ENCODE data around the gene TLCD5.

The TLCD5 gene

DNA sequence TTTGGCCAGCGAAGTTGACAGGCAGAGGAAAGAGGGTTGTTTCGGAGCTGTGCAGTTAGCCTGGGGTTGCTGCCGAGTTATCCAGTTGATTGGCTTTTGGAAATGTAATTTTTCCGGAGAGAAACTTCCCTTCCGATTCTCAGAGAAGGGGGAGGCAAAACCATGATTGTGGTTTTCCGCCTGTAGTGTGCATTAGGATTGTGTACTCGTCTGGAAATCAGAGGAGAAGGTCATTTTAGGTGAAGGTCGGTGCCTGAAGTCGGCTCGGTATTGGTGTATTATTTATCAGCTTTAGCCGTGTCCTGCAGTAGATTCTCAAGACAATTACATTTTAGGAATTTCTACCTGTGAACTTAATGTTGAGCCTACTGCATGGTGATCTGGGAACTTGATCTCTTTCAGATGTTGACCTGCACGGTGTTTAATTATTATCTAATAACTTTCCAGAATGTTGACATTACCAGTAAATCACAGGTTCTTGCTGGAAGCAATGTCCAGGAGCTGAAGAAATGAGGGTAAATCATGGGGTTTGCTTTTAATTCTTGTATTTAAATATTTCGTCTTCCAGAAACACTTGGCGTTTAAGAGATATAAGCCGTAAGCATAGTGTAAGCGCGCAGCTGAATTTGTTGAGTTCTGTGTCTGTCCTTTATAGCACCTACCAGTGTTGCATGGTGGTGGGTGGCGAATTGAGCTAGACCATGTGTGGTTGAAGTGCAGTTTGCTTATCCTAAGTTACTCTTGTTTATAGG lies 12.4 kb downstream of the TLCD5 start:
- no peak for DNase-seq (ENCODE audit: low spot score)

DNA sequence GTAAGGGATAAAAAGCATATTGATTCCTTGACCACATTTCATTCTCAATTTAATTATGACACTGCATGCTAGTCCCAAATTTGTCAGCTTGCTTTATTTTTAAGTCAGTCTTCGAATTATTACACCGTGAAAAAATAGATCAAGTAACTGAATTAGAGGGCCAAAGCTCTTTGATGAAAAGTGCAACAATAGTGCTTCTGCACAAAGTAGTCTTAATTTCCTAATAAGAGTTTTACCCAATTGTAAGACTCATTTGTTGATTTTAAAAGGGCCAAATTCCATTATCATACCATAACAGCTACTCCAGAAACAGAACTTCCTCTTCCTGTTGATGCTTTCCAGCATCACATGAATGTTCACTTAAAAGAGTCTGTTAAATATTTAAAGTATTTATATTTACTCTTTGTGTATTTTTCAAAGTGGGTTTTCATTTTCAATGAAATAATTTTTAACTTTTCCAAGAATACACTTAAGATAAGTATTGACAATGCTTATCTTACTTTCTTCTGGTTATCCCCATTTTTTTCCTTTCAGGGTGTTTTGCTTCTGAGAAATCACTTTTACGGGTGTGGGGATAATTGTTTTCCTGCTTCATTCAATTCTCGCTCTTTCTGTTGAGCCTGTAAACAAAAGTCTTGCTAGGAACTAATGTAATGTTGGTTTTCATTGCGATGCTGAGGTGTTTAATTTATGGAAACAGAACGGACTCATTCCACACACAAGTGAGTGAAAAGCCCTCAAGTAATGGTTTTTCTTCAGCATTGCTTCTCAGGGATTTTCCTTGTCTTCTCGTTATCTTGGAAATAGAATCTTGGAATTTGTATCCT lies 13.2 kb downstream of the TLCD5 start:
- peak; percentile 66 for DNase-seq (ENCODE audit: low spot score)

DNA sequence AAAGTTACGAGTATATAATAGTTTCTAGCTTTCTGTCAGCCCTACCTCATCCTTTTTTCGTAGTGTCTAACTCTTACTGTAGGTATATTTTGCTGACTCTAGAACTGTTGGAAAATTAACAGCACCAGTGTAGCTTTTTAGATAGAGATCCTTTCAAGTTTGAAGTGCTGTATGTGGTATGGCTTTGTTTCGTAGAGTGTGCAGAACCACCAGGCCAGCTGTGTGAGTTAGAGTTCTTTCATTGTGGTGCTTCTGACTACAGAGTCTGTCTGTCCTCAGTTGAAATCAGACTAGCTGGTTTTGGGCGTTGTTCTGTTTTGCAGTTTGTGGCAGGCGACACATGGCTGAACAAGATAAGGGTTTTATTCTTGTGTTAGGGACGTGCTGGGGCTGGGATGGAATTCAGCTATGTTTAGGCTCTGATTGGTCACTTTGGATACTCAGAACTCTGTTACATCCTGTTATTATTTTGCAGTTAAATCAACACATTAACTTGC lies 14.3 kb downstream of the TLCD5 start:
- peak; percentile 56 for DNase-seq (ENCODE audit: low spot score)

DNA sequence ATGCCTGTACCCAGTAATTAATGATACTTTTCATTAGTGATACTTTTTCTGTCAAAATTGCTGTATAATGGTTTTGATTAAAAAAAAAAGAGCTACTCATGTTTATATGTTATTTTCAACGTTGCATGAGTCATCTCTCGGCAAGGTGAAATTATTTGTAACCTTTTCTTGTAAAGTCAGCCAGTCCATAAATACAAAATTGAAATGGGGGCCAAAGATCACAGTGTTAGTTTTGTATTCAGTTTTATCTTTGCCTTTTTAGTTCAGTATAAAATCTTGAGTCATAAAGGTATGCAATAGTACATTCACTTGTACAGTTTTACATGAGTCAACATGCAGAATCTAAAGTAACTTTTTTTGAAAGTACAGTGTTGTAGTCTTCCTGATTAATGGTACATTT lies 15.4 kb downstream of the TLCD5 start:
- no peak for DNase-seq (ENCODE audit: low spot score)

DNA sequence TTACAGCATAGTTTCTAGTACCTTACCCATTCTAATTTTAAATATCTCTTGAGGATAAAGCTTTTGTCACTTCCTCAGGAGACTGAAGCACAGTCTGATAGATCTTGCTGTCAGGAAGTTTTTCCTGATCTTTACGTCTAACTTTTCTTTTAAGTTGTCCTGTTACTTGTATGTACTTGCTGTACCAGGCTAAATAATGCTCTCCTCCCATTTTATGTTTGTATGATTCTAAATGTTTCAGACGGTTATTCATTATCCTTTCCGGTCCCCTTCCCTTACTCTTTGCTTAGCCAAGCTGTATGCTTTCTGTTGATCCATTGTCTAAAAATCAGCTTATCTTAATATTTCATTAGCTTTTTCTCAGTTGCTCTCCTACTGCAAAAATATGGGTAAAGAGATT lies 17.1 kb downstream of the TLCD5 start:
- no peak for DNase-seq (ENCODE audit: low spot score)

DNA sequence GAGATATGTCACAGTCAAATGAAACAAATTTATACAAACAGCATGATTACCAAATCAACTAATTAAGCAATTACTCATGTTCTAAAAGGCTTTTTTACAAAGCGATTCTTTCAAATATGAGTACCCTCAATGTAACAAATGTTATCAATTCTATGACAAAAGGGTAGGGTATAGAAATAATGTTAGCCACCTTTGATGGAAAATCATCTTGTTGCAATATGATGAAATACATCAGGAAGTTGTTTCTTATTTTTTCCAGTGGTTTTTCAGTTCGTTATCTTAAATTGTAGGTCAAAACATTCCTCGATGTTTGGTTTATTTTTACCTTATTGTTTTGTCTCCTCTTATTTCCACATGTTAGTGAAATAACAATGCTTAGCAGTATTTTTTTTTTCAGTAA lies 17.6 kb downstream of the TLCD5 start:
- no peak for DNase-seq (ENCODE audit: low spot score)

DNA sequence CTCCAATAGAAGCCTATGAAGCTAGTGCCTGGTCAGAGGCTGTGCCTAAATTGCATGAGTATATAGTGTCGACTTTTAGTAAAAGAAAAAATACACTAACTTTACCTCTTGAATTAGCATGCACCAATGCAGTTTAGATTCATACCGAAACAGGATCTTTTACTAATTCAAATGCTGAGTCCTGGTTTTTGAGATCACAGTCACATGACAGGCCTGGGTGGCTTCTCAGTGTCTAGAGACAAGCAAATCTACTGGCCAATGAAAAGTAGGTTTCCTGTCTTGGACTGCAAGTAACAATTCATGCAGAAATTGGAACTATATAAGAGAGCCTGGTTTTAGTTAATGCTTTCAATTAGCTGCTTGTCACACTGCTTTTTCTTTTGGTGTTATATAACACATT lies 18.3 kb downstream of the TLCD5 start:
- no peak for DNase-seq (ENCODE audit: low spot score)

DNA sequence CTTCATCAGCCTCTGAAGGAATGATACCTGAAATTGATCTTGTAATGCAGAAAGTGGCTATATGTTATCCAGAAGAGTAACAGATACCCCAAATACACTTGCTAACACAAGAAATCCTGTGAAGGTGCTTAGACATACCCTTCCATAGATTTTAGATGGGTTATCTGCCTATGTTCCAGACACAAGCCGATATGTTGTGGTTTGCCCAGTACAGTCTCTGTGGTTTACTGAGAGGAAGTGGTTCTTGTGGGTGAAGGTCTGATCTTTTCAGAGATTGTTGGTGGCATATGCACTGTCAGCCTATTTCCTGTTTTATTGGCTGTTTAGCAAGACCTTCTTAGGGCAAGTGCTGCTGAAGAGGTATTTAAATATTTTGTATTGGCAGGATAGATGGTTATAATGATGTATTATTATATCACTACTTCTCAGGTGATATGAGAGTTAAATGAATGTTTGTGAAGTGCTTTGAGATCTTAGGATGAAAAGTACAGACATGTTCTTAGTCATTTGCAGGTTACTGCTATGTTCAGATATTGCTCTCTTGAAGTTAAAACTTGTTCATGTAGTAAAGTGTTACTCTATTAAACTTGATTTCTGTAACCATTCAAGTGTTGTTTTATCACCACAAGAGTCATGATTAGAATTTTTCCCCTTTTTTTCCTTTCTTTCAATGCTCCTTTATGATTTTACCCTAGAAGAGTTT lies 19.4 kb downstream of the TLCD5 start:
- no peak for DNase-seq (ENCODE audit: low spot score)

DNA sequence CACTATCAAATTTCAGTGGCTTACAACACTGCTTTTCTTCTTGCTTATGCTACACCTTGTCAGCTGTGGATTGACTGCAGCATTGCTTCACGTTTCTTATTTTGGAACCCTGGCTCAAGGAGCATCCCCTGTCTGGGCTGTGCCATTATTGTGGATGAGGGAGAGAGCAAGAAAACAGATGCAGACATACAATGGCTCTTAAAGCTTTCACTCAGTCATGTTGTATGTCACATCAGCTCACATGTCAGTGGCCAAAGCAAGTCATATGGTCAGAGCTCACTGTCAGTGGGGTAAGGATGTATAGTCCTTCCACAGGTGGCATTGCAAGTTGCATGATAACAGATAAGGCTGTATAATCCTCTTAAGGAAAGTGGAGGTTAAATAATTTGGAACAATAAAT lies 21.1 kb downstream of the TLCD5 start:
- no peak for DNase-seq (ENCODE audit: low spot score)

DNA sequence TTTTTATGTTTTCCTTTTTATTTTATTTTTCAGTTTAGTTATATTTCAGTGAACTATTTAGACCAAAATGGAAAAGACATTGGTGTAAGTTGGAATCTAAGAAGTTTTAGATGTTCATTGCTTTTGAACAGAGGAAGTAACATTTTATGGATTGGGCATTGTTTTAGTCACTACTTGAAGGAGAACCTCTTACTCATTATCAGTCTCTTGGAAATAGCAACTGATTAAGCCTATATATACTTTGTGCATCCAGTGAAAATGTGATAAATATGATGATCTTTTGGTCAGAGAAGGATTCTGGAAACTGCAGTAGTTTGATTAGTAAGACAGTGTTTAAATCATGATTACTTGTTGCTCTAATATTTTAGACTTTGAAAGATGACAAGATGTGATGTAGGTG lies 25.5 kb downstream of the TLCD5 start:
- no peak for DNase-seq (ENCODE audit: low spot score)

DNA sequence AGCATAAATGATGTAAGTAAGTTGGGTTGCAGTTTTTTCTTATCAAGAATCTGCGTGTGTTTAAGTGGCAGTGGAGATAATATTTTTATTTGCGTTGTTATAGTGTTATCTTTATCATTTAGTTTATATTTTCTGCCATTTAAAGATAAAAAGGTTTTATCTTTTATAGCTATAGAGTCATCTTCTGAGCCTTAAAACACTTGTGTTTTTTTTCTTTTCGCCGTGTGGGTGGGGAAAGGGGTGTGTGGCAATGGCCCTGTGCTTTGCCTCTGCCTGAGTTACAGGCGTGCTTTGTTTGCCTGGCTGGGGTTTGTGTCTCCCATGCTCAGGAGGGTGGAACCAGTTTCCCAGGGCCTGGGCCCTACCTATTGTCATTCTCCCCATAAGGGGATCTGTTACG lies 27.3 kb downstream of the TLCD5 start:
- DNase-seq (ENCODE audit: low spot score): no peak

DNA sequence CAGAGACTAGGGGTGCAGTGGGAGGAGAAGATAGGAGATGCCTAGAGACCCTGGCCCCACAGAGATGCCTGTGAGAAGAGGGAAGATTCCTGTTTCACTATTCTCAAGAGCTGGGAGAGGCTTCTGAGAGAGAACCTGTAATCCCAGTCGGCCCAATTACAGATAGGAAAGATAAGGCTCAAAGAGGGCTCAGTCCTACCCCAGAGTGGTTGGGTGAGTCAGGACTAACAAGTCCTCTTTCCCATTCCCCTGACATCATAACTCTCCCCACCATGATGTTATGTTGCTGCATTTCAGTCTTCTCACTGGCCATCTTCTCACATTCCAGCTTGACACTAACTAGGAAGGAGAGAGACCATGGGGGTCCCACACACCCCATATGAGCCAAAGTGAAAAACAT lies 29.0 kb downstream of the TLCD5 start:
- no peak for DNase-seq (ENCODE audit: low spot score)

DNA sequence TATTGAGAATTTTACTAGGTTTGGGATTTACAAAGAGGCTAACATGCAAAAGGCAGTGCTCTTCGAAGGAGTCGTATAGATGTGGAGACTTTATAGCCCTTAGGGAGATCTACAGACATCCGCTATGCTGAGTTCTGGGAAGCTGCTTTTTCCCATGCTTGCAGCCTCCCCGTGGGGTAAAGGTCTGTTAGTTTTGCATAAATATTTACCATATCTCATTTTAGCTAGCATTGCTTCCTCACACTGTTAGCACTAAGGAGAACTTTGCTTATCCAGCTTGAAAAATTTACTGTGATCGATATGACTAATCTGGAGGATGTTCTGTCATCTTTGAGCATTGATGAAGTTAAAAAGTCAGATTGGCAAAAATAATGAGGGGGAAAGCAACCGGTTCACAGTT lies 29.7 kb downstream of the TLCD5 start:
- no peak for DNase-seq (ENCODE audit: low spot score)

DNA sequence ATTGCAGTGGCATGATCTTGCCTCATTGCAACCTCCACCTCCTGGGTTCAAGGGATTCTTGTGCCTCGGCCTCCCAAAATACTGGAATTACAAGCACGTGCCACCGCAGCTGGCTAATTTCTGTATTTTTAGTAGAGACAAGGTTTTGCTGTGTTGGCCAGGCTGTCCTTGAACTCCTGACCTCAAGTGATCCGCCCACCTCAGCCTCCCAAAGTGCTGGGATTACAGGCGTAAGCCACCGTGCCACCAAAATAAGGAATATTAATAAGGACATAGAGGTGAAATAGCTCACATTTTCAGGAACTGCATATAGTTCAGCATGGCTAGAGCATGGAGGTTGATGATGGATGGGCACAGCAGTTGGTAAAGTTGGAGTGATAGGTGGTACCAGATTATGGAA lies 32.5 kb downstream of the TLCD5 start:
- no peak for DNase-seq (ENCODE audit: low spot score)

DNA sequence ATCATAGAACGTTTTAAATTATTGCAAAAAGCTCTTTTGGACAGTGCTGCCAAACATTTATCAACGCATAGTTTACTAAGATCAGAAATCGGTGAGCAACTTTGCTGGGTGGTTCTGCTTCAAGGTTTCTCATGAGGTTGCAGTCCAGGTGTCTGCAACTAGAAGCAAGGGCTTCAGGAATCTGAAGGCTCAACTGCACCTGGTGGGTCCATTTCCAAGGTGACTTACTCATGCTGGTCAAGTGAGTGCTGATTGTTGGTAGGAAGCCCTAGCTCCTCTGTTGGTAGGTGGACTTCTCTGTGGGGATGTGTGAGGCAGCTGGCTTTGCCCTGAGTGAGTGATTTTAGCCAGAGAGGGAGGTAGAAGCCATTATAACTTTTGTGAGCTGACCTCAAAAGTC lies 33.6 kb downstream of the TLCD5 start:
- DNase-seq (ENCODE audit: low spot score): no peak

DNA sequence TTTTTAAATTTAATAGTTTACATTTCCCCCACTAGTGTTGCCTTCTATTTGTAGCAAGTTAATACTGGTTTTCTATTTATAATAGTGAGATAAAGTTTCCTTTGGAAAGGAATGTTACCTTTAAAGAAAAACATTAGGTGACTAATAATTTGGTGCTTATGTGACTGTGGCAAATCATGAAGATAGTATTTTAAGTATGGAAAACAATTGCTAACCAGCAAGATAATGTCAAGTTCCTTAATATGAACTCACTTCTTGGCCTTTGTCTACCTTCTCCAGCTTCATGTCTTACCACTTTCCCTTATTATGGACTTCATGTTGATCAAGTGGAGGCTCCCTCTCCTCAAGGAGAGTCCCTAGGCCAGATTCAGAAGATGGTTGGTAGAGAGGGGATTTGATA lies 38.3 kb downstream of the TLCD5 start:
- no peak for DNase-seq (ENCODE audit: low spot score)

DNA sequence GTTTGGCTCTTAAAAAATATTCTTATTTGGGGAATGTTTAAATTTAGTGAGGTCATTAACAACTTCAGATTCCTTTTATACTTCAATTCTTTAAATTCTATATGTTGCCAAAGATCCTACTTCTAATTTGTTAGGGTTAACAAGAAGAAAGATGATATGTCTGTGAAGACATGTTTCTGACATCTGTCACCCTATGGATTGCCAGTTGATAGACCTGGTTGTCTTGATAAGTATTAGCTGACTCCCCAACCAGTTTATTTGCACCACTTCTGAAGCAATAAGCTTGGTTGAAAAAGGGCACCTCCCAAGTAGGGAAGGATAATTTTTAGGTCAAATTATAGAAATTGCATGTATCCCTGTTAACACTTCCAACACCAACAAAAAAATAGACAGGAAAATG lies 40.4 kb downstream of the TLCD5 start:
- no peak for DNase-seq (ENCODE audit: low spot score)

DNA sequence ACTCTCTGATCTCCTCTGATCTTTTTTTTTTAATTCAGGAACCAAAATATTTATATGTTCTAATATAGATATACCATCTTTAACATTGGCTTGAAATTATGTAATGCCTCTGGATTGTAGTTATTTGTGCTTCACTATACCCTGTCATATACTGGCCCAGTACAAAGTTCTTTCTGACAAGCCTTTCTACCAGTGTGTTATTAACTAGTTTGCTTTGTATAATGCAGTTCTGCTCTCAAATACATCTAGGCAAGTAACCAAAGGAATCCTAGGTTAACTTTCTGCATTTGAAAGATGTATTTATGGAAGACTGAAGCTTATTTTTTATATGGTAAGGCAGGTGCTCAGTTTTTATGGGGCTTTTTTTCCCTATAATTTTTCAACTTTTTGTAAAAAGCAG lies 47.2 kb downstream of the TLCD5 start:
- no peak for DNase-seq (ENCODE audit: low spot score)

DNA sequence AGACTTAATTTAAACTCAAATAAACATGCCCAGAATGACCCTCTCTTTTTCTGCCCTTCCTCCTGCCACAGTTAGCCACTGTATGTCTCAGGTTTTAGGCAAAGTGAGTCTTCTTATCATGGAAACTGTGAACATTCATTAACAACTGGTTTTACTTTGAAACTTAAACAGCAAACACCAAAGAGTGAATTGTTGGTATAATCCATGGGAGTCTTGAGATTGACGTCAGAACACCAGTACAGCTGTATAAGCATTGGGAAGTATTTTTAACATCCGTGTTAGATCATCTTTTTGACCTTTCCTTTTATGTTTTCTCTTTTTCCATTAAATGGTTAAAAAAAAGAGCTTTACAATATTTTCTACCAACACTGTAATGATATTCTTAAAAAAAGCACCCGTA lies 50.0 kb downstream of the TLCD5 start:
- no peak for DNase-seq (ENCODE audit: low spot score)

DNA sequence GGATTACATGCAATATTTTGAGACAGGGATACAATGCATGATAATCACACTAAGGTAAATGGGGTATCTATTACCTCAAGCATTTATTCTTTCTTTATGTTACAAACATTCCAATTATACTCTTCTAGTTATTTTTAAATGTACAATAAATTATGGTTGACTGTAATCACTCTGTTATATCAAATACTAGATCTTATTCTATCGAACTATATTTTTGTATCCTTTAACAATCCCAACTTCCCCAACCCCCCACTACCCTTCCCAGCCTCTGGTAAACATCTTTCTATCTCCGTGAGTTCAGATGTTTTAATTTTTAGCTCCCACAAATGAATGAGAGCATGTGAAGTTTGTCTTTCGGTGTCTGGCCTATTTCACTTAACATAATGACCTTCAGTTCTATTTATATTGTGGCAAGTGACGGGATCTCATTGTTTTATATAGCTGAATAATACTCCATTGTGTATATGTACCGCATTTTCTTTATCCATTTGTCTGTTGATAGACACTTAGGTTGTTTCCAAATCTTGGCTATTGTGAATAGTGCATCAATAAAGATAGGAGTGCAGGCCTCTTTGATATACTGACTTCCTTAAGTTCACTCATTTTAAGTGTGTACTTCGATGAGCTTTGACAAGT lies 51.6 kb downstream of the TLCD5 start:
- no peak for DNase-seq (ENCODE audit: low spot score)

DNA sequence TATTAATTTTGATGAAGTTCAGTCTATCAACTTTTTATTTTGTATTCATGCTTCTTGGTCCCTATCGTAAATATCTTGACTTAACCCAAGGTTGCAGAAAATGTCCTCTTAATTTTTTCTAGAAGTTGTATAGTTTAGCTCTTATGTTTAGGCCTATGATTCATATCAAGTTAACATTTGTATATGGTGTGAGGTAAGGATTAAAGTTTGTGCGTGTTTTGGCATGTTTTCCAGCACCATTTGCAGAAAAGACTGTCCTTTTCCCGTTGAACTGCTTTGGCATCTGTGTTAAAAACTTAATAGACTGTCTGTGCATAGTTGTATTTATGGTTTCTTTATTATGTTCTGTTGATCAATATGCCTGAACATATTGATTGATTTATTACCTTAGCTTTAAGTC lies 53.4 kb downstream of the TLCD5 start:
- no peak for DNase-seq (ENCODE audit: low spot score)

DNA sequence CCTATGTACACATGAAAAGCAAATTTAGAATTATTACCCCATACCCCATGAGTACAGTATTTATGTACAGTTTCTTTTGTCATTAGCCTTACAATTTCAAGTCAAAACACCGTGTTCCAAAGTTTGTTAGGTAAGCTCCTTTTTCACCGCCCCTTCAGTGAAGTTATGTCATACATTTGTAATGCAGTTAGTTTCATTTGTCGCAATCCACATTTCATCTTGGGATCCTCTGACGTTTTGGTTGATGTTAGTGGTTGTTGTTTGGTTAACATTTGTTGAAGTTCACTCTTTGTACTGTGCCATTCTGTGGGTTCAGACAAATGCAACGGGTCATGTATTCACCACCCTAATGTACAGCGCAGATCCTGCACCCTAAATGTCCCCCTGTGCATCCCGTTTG lies 56.3 kb downstream of the TLCD5 start:
- DNase-seq (ENCODE audit: low spot score): no peak

Measured in kidney capillary endothelial cell (primary cell).